Stimulated activated CD4-positive, alpha-beta T cell treated with anti-CD3 and anti-CD28 coated beads, TNF-alpha, amount 100 ng/mL, for 4 hours (primary cell): ENCODE results near the gene STX18.

Experiments
- DNase-seq, 3 experiments: peaks; one replicate each; pipeline ENCODE4 v3.0.0-alpha.2; 2020; ENCODE audit warnings: low read depth in 3 of 3

Gene STX18

DNA sequence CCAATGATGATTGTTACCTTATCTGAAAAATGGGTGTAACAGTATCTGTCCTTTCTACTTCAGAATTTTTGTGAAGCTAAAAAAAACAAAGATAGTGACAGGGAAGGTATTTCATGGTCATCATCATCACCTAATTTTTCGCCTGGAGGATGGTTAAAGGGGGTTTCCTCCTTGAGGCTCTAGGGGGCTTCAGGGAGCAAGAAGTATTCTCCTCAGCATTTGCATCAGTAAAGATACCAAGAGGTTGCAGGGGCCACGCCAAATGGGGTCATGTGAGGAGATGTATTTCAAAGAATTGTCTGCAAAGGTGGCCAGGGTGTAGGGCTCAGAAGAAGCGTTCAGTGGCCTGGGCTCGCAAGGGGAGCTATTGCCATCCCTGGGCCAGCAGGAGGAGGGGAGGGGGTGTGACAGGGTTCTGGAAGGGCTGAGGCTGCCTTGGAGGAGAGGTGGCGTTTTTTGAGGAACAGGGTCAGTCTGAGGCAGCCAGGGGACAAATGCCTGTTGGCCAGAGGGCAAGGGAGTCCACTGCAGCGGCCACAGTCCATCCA lies 162.2 kb downstream of the STX18 start:
- DNase-seq, result no peak

DNA sequence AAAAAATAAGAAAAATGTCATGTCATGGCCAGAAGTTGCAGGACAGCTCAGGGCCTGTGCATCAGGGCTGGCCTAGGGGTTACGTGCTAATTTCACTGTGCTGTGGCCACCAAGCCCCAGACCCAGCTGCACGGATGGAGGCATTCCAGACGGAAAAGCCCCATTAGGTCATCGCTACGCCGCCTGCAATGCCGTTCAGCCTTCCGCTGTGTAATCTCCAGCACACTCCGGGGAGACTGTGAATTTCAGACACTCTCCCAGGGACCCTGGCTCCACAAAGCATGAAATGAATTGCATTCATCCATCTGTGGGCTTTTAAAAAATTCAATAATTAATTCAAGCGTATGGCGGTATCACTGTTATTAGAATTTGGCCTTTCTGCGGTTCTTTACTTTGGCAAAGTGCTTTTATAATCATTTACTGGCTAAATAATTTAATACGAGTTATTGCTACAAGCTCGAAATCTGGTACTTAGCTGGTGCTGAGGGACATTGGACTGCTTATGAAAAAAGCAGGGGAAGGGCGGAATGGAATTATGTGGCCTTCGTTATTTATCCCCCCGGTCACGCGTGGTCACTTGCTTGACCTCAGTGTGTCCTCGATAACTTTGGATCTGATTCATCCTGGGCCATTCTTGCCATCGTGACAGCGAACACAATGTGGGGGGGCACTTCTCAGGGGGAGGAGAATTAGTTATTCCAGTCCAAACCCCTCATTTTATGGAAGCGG lies 164.0 kb downstream of the STX18 start:
- DNase-seq, result no peak

- no peak for DNase-seq
Measured at GRCh38 chr4:4377191-4377590, 164.7 kb downstream of the STX18 start.

DNA sequence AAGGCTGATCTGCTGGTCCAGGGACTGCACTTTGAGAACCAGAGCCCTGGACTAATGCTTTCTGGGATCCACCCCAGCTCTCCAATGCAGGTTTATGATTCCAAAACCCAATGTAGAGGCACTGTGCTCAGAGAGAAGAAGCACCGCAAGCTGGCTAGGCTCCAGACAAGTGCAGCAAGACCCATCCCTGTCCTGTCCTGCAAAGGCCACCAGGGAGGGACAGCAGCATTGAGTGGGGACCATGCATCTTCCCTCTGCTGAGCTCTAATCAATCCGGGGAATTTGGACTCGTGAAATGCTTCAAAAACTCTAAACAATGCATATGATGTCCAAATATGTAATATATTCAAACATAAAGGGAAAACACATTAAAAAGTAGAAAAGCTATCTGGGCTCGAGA lies 165.8 kb downstream of the STX18 start:
- DNase-seq, result no peak

DNA sequence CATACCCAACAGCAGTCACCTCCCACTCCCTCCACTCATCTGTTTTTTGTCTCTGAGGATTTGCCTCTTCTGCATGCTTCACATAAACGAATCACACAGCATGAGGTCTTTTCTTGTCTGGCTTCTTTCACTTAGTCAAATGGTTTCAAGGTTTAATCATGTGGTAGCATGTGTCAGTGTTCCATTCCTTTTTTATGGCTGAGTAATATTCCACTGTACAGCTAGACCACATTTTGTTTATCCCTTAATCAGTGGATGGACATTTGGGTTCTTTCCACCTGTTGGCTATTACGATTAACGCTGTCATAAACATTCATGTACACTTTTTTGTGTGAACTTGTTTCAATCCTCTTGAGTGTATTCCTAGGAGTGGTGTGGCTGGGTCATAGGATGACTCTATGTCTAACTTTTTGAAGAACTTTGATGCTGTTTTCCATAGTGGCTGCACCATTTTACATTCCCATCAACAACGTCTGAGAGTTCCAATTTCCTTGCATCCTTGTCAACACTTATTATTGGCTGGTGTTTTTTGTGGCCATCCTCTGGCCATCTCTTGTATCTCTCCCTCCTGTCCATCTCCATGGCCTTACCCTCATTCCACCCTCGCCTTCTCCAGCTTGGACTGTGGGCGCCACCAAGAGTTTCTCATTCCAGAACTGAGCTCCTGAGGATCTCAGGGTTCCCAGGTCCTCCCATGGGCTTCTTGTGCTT lies 167.3 kb downstream of the STX18 start:
- DNase-seq, result no peak
